Measurements from ENCODE around the gene KMT2E.
"Not testable (repeated sequence)": the region's sequence is repeated elsewhere in the genome, so short reads cannot be mapped to it uniquely, and the experiment has no call there.

Gene KMT2E

DNA sequence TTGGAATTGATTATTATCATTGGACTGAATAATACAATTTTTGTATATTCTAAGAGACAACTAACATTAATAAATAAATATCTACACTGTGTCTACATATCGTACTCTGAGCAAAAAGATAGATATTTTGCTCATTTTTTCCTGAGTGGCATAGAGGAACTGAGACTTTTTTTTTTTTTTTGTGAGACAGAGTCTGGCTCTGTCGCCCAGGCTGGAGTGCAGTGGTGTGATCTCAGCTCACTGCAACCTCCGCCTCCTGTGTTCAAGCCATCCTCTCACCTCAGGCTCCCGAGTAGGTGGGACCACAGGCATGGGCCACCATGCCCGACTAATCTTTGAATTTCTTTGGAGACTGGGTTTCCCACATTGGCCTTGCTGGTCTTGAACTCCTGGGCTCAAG, 14.0 kb downstream of the KMT2E start:
- no peak for DNase-seq (ENCODE audit: low spot score)
- H3K9ac ChIP-seq (ENCODE audit: low read depth, low read length, poor library complexity) = no peak overlapping the region
- no CpG with 5 or more reads among the region's 5 CpGs for WGBS, 2 donors (ENCODE audit: extremely low coverage in 2 of 2, insufficient read length in 2 of 2, insufficient replicate concordance in 1 of 2)
- no peak overlapping the region for H2BK12ac ChIP-seq (ENCODE audit: low read length)
- peaks cover 0 to 45% of the 10 kb centered on the region in 2 donors for H3K36me3 ChIP-seq (replicated peaks in 1 of 2; ENCODE audit: control insufficient read depth in 2 of 2, insufficient read depth in 2 of 2, low read length in 2 of 2)
- H3K27ac ChIP-seq (replicated peaks; ENCODE audit: low read length) = no peak overlapping the region
- no peak overlapping the region for H3K14ac ChIP-seq (ENCODE audit: low read length)
- H3K4me1 ChIP-seq (ENCODE audit: control insufficient read depth in 2 of 2, insufficient read depth in 1 of 2, low read depth in 1 of 2, low read length in 2 of 2) = no peaks in the 10 kb centered on the region
- H2AFZ ChIP-seq (ENCODE audit: low read length) = no peak overlapping the region
- no peak overlapping the region for H4K8ac ChIP-seq (ENCODE audit: low read depth, low read length)
- H3K79me1 ChIP-seq (ENCODE audit: low read depth, low read length) = peaks cover 4% of the 10 kb centered on the region
- H2BK5ac ChIP-seq (ENCODE audit: low read length) = no peak overlapping the region
- no peaks in the 10 kb centered on the region for H3K27me3 ChIP-seq (ENCODE audit: control insufficient read depth in 3 of 3, insufficient read depth in 3 of 3, low read depth in 1 of 3, low read length in 3 of 3)
- peaks cover 0 to 3% of the 10 kb centered on the region in 2 donors for H3K9me3 ChIP-seq (replicated peaks in 1 of 2; ENCODE audit: control insufficient read depth in 2 of 2, insufficient read depth in 1 of 2, low read depth in 1 of 2, low read length in 2 of 2)
- no peak overlapping the region for H2AK5ac ChIP-seq (ENCODE audit: low read depth, low read length)
- H3K4me2 ChIP-seq (ENCODE audit: insufficient read depth, low read length, poor library complexity, severe bottlenecking) = no peak overlapping the region
- no peak overlapping the region for H3K4me3 ChIP-seq (ENCODE audit: low read length in 2 of 2)
- H3K4ac ChIP-seq (ENCODE audit: low read length) = no peak overlapping the region
- H3K18ac ChIP-seq (ENCODE audit: low read length) = no peak overlapping the region
- no peak overlapping the region for H3K23ac ChIP-seq (ENCODE audit: low read depth, low read length, poor library complexity)
- no peak overlapping the region for H2BK15ac ChIP-seq (ENCODE audit: low read length)
- H2BK120ac ChIP-seq (ENCODE audit: low read depth, low read length) = no peak overlapping the region
- no peak overlapping the region for H4K91ac ChIP-seq (ENCODE audit: low read depth, low read length, poor library complexity)

DNA sequence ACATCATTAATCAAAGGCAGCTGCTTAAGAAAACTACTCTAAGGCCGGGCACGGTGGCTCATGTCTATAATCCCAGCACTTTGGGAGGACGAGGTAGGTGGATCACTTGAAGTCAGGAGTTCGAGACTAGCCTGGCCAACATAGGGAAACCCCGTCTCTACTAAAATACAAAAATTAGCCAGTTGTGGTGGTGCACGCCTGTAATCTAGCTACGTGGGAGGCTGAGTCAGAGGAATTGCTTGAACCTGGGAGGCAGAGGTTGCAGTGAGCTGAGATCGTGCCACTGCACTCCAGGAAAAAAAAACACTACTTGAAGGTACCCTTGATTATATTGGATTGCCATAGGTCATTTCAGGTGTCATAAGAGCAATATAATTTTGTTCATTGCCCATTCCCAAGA, 14.9 kb downstream of the KMT2E start:
- H3K9ac ChIP-seq (ENCODE audit: low read depth, low read length, poor library complexity); H3K4ac ChIP-seq (ENCODE audit: low read length); H3K4me3 ChIP-seq (ENCODE audit: low read length in 2 of 2); H3K27ac ChIP-seq (replicated peaks; ENCODE audit: low read length); H2BK15ac ChIP-seq (ENCODE audit: low read length); H4K91ac ChIP-seq (ENCODE audit: low read depth, low read length, poor library complexity); DNase-seq (ENCODE audit: low spot score); H3K23ac ChIP-seq (ENCODE audit: low read depth, low read length, poor library complexity); H3K4me2 ChIP-seq (ENCODE audit: insufficient read depth, low read length, poor library complexity, severe bottlenecking); H3K18ac ChIP-seq (ENCODE audit: low read length); H2BK120ac ChIP-seq (ENCODE audit: low read depth, low read length); H3K4me1 ChIP-seq (ENCODE audit: control insufficient read depth in 2 of 2, insufficient read depth in 1 of 2, low read depth in 1 of 2, low read length in 2 of 2); H3K79me1 ChIP-seq (ENCODE audit: low read depth, low read length); H2BK5ac ChIP-seq (ENCODE audit: low read length); H2BK12ac ChIP-seq (ENCODE audit: low read length); H3K9me3 ChIP-seq (replicated peaks in 1 of 2; ENCODE audit: control insufficient read depth in 2 of 2, insufficient read depth in 1 of 2, low read depth in 1 of 2, low read length in 2 of 2); H2AFZ ChIP-seq (ENCODE audit: low read length); H3K27me3 ChIP-seq (ENCODE audit: control insufficient read depth in 3 of 3, insufficient read depth in 3 of 3, low read depth in 1 of 3, low read length in 3 of 3); H4K8ac ChIP-seq (ENCODE audit: low read depth, low read length); H3K14ac ChIP-seq (ENCODE audit: low read length); H2AK5ac ChIP-seq (ENCODE audit: low read depth, low read length): not testable (repeated sequence)
- H3K36me3 ChIP-seq (replicated peaks in 1 of 2; ENCODE audit: control insufficient read depth in 2 of 2, insufficient read depth in 2 of 2, low read length in 2 of 2) = peaks cover 0 to 49% of the 10 kb centered on the region in 2 donors
- no CpG with 5 or more reads among the region's 8 CpGs for WGBS, 2 donors (ENCODE audit: extremely low coverage in 2 of 2, insufficient read length in 2 of 2, insufficient replicate concordance in 1 of 2)

DNA sequence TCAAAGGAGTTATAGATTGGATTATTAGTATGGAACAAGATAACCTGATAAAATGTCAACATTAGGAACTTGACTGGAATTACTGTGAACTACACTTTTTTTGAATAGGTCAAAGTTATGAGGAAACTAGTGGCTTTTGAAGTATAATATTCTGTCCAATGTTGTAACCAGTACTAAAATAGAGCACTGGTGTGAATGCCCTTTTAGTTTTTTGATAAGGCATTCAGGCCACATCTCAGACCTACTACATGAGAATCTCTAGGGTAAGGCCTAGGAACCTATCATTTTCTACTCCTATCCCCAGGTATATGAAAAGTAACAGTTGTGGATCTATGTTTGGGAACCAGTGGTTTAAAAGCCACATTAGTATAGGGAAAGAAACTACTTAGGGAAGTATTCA, 16.4 kb downstream of the KMT2E start:
- H3K4me2 ChIP-seq (ENCODE audit: insufficient read depth, low read length, poor library complexity, severe bottlenecking) = no peak overlapping the region
- no peak overlapping the region for H3K18ac ChIP-seq (ENCODE audit: low read length)
- no peak overlapping the region for H3K27ac ChIP-seq (replicated peaks; ENCODE audit: low read length)
- no peak overlapping the region for H4K8ac ChIP-seq (ENCODE audit: low read depth, low read length)
- H3K4me3 ChIP-seq (ENCODE audit: low read length in 2 of 2) = no peak overlapping the region
- H2BK15ac ChIP-seq (ENCODE audit: low read length) = no peak overlapping the region
- H2AFZ ChIP-seq (ENCODE audit: low read length) = no peak overlapping the region
- H3K4ac ChIP-seq (ENCODE audit: low read length) = no peak overlapping the region
- H3K79me1 ChIP-seq (ENCODE audit: low read depth, low read length) = peaks cover 6% of the 10 kb centered on the region
- H2BK120ac ChIP-seq (ENCODE audit: low read depth, low read length) = no peak overlapping the region
- no peak overlapping the region for H2BK12ac ChIP-seq (ENCODE audit: low read length)
- DNase-seq (ENCODE audit: low spot score) = no peak
- H4K91ac ChIP-seq (ENCODE audit: low read depth, low read length, poor library complexity) = no peak overlapping the region
- no peak overlapping the region for H3K9ac ChIP-seq (ENCODE audit: low read depth, low read length, poor library complexity)
- H3K4me1 ChIP-seq (ENCODE audit: control insufficient read depth in 2 of 2, insufficient read depth in 1 of 2, low read depth in 1 of 2, low read length in 2 of 2) = peaks cover 0 to 2% of the 10 kb centered on the region in 2 donors
- no peaks in the 10 kb centered on the region for H3K27me3 ChIP-seq (ENCODE audit: control insufficient read depth in 3 of 3, insufficient read depth in 3 of 3, low read depth in 1 of 3, low read length in 3 of 3)
- H3K14ac ChIP-seq (ENCODE audit: low read length) = no peak overlapping the region
- H3K9me3 ChIP-seq (replicated peaks in 1 of 2; ENCODE audit: control insufficient read depth in 2 of 2, insufficient read depth in 1 of 2, low read depth in 1 of 2, low read length in 2 of 2) = peaks cover 0 to 3% of the 10 kb centered on the region in 2 donors
- no peak overlapping the region for H2BK5ac ChIP-seq (ENCODE audit: low read length)
- H3K23ac ChIP-seq (ENCODE audit: low read depth, low read length, poor library complexity) = no peak overlapping the region
- no peak overlapping the region for H2AK5ac ChIP-seq (ENCODE audit: low read depth, low read length)
- peaks cover 0 to 46% of the 10 kb centered on the region in 2 donors for H3K36me3 ChIP-seq (replicated peaks in 1 of 2; ENCODE audit: control insufficient read depth in 2 of 2, insufficient read depth in 2 of 2, low read length in 2 of 2)

DNA sequence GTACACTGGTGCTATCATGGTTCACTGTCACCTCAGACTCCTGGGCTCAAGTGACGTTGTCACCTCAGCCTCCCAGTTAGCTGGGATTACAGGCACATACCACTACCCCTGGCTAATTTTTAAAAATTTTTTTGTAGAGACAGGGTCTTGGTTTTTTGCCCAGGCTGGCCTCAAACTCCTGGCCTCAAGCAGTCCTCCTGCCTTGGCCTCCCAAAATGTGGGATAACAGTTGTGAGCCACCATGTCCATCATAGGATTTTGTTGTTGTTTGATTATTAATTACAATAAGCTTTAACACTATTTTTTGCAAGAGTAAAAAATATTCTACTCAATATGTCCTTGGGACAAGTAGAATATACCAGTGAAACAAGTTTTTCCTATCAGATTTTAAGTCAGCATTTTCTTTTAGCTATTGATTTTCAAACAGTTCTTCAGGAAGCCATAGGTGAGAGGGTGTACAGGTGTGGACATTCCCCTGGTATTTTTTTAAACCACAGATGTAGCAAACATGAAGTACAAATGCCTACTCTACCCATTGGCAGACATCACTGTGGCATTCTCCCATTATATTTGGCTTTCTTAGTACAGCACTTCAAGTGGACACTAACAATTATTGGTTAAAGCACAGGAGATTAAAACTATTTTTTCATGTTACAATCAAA, 18.7 kb downstream of the KMT2E start:
- Histone ChIP-seq H2BK15ac (ENCODE audit: low read length) (no peak overlapping the region), H4K91ac (ENCODE audit: low read depth, low read length, poor library complexity) (no peak overlapping the region), H3K4ac (ENCODE audit: low read length) (no peak overlapping the region), H3K79me1 (ENCODE audit: low read depth, low read length) (peaks cover 11% of the 10 kb centered on the region), H2AFZ (ENCODE audit: low read length) (no peak overlapping the region), H3K4me2 (ENCODE audit: insufficient read depth, low read length, poor library complexity, severe bottlenecking) (no peak overlapping the region), H3K14ac (ENCODE audit: low read length) (no peak overlapping the region), H3K18ac (ENCODE audit: low read length) (no peak overlapping the region), H2BK120ac (ENCODE audit: low read depth, low read length) (no peak overlapping the region), H3K9me3 (replicated peaks in 1 of 2; ENCODE audit: control insufficient read depth in 2 of 2, insufficient read depth in 1 of 2, low read depth in 1 of 2, low read length in 2 of 2) (peaks cover 0 to 3% of the 10 kb centered on the region in 2 donors), H3K4me3 (ENCODE audit: low read length in 2 of 2) (no peak overlapping the region), H3K27me3 (ENCODE audit: control insufficient read depth in 3 of 3, insufficient read depth in 3 of 3, low read depth in 1 of 3, low read length in 3 of 3) (no peaks in the 10 kb centered on the region), H2AK5ac (ENCODE audit: low read depth, low read length) (no peak overlapping the region), H3K36me3 (replicated peaks in 1 of 2; ENCODE audit: control insufficient read depth in 2 of 2, insufficient read depth in 2 of 2, low read length in 2 of 2) (peaks cover 0 to 53% of the 10 kb centered on the region in 2 donors), H3K9ac (ENCODE audit: low read depth, low read length, poor library complexity) (no peak overlapping the region), H3K4me1 (ENCODE audit: control insufficient read depth in 2 of 2, insufficient read depth in 1 of 2, low read depth in 1 of 2, low read length in 2 of 2) (peaks cover 0 to 2% of the 10 kb centered on the region in 2 donors), H2BK5ac (ENCODE audit: low read length) (no peak overlapping the region), H3K23ac (ENCODE audit: low read depth, low read length, poor library complexity) (no peak overlapping the region), H3K27ac (replicated peaks; ENCODE audit: low read length) (no peak overlapping the region), H2BK12ac (ENCODE audit: low read length) (no peak overlapping the region), H4K8ac (ENCODE audit: low read depth, low read length) (no peak overlapping the region)
- no CpG with 5 or more reads among the region's 1 CpG for WGBS, 2 donors (ENCODE audit: extremely low coverage in 2 of 2, insufficient read length in 2 of 2, insufficient replicate concordance in 1 of 2)
- DNase-seq (ENCODE audit: low spot score) = no peak

Measured in neuronal stem cell (in vitro differentiated cells).